Activated naive CD8-positive, alpha-beta T cell (primary cell): Measurements from ENCODE around the gene IFI44L.

ENCODE experiments used
- H3K27ac Mint-ChIP-seq: one replicate; pipeline ENCODE4 v1.8.0; 2021; ENCODE audit warnings: mixed read lengths
- H3K27me3 Mint-ChIP-seq: one replicate; pipeline ENCODE4 v1.8.0; 2021; ENCODE audit warnings: mixed read lengths
- H3K36me3 Mint-ChIP-seq: one replicate; pipeline ENCODE4 v1.8.0; 2021; ENCODE audit warnings: mixed read lengths
- H3K4me1 Mint-ChIP-seq: one replicate; pipeline ENCODE4 v1.8.0; 2021; ENCODE audit warnings: low read depth, mixed read lengths
- H3K4me3 Mint-ChIP-seq: one replicate; pipeline ENCODE4 v1.8.0; 2021; ENCODE audit warnings: mild to moderate bottlenecking, mixed read lengths
- H3K9me3 Mint-ChIP-seq: one replicate; pipeline ENCODE4 v1.8.0; 2021; ENCODE audit warnings: low read depth, mixed read lengths

IFI44L gene

GRCh38 chr1:78663923-78664322 lies 43.7 kb downstream of the IFI44L start:
- H3K36me3 Mint-ChIP-seq, result peaks cover 21% of the 10 kb centered on the region
- H3K27ac Mint-ChIP-seq, result no peak overlapping the region
- no peaks in the 10 kb centered on the region for H3K9me3 Mint-ChIP-seq
- no peaks in the 10 kb centered on the region for H3K4me1 Mint-ChIP-seq
- H3K4me3 Mint-ChIP-seq, result no peak overlapping the region
- no peaks in the 10 kb centered on the region for H3K27me3 Mint-ChIP-seq

DNA sequence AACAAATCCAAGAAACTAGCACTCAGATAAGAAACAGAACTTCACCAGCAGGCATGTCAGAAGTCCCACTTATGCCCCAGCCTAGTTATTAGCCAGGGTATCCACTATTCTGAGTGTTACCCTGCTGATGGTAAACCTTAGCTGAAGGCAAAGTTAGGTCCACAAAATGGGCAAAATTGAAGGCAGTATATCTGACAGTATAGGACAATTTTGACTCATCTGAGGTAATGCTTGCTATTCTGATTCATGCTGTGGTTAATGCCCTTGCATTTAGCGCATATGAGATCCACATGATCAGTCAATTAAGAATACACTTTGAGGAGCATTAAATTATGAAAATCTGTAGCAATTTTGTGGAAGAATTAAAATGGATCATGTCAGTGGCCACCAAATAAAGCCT lies 44.5 kb downstream of the IFI44L start:
- Mint-ChIP-seq H3K9me3 (no peaks in the 10 kb centered on the region), H3K27ac (no peak overlapping the region), H3K36me3 (peaks cover 15% of the 10 kb centered on the region), H3K4me3 (no peak overlapping the region), H3K4me1 (no peaks in the 10 kb centered on the region), H3K27me3 (no peaks in the 10 kb centered on the region)

DNA sequence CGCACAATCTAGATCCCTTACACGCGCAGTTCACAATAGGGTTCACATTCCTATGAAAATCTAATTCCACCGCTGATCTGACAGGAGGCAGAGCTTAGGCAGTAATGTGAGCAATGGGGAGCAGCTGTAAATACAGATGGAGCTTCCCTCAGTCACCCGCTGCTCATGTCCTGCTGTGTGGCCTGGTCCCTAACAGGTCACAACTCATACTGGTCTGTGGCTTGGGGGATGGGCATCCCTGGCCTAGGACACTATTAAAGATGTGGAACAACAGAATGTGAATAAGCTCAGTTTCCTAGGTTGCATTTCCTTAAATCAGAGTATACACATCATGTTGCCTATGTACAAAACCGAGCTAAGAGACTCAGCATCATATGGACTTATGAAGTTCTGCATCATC lies 45.6 kb downstream of the IFI44L start:
- H3K9me3 Mint-ChIP-seq, result no peaks in the 10 kb centered on the region
- no peak overlapping the region for H3K27ac Mint-ChIP-seq
- no peaks in the 10 kb centered on the region for H3K27me3 Mint-ChIP-seq
- H3K4me1 Mint-ChIP-seq, result no peaks in the 10 kb centered on the region
- H3K4me3 Mint-ChIP-seq, result no peak overlapping the region
- peaks cover 13% of the 10 kb centered on the region for H3K36me3 Mint-ChIP-seq

- no peak overlapping the region for H3K27ac Mint-ChIP-seq
- no peaks in the 10 kb centered on the region for H3K9me3 Mint-ChIP-seq
- H3K4me1 Mint-ChIP-seq, result peaks cover 8% of the 10 kb centered on the region
- no peaks in the 10 kb centered on the region for H3K27me3 Mint-ChIP-seq
- no peak overlapping the region for H3K4me3 Mint-ChIP-seq
- H3K36me3 Mint-ChIP-seq, result peaks cover 6% of the 10 kb centered on the region
Measured at GRCh38 chr1:78667939-78668338, 47.7 kb downstream of the IFI44L start.

DNA sequence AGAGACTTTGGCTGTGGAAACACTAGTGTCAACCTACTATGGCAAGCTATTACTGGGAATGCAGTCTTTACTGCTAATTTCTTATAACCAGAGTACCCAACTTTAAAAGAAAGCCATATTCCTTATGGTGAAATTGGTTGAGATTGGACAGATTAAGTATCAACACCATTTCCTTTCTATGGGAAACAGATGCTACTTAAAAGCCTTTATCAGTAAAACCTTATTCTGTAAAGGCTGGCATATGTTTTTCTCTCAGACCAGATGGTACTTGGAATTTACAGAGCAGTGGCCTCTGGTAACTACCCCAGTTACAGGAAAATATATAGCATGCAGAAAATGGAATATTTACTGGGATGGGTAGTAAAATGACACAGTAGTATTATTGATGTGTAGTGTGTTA lies 48.2 kb downstream of the IFI44L start:
- Mint-ChIP-seq H3K36me3 (peaks cover 2% of the 10 kb centered on the region), H3K4me3 (no peak overlapping the region), H3K27ac (no peak overlapping the region), H3K27me3 (no peaks in the 10 kb centered on the region), H3K4me1 (peaks cover 8% of the 10 kb centered on the region), H3K9me3 (no peaks in the 10 kb centered on the region)

GRCh38 chr1:78672428-78672827 lies 52.2 kb downstream of the IFI44L start:
- H3K4me1 Mint-ChIP-seq, result peaks cover 8% of the 10 kb centered on the region
- no peaks in the 10 kb centered on the region for H3K36me3 Mint-ChIP-seq
- H3K9me3 Mint-ChIP-seq, result no peaks in the 10 kb centered on the region
- no peak overlapping the region for H3K4me3 Mint-ChIP-seq
- no peaks in the 10 kb centered on the region for H3K27me3 Mint-ChIP-seq
- H3K27ac Mint-ChIP-seq, result no peak overlapping the region

- Mint-ChIP-seq H3K4me3 (no peak overlapping the region), H3K4me1 (peaks cover 8% of the 10 kb centered on the region), H3K9me3 (no peaks in the 10 kb centered on the region), H3K36me3 (no peaks in the 10 kb centered on the region), H3K27me3 (no peaks in the 10 kb centered on the region), H3K27ac (no peak overlapping the region)
Measured at GRCh38 chr1:78673120-78673519, 52.9 kb downstream of the IFI44L start.

DNA sequence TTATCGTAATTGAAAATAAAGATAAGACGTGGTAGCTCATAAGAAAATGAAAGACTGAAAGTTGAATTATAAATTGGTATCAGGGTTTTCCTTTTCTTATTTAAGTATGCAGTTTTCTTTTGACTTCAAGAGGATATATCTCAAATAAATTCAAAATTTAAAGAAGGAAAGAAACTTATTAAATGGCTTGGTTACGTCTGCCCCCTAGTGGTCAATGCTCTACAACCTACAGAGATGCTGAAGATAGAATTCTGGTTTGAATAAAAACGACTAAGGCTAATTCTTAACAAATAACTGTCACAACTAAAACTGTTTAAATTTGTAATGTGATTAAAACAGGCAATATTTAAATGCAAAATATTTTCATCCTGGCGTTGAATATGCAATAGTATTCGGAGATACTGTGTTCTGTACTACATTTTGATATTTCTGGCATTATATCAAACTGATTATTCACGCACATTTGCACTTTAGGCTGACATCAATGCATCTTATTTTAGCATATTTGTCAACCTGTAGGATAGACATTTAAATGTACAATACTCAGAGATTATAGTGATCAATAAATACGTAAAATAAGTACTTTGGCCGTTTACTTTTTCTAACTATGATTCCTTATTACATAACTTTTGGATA lies 56.2 kb downstream of the IFI44L start:
- peaks cover 6% of the 10 kb centered on the region for H3K4me1 Mint-ChIP-seq
- no peaks in the 10 kb centered on the region for H3K36me3 Mint-ChIP-seq
- no peak overlapping the region for H3K4me3 Mint-ChIP-seq
- H3K27ac Mint-ChIP-seq, result no peak overlapping the region
- no peaks in the 10 kb centered on the region for H3K9me3 Mint-ChIP-seq
- peaks cover 6% of the 10 kb centered on the region for H3K27me3 Mint-ChIP-seq

DNA sequence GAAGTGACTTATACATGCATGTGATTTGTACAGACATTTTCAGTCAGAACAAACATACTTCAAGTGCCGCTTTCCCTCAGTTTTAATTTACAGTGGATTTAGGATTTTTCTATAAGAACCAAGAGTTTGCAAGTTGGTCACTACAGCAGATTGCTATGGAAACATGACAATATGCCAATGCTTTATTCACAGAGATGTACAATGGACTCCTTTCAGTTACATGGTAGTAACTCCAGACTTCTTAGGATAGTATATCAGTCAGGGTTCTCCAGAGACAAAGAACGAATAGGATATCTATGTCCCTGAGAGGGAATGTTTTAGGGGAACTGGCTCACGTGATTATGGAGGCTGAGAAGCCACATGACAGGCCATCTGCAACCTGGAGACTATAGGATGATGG lies 56.7 kb downstream of the IFI44L start:
- Mint-ChIP-seq H3K4me1 (peaks cover under 1% of the 10 kb centered on the region), H3K36me3 (no peaks in the 10 kb centered on the region), H3K27me3 (peaks cover 6% of the 10 kb centered on the region), H3K9me3 (no peaks in the 10 kb centered on the region), H3K4me3 (no peak overlapping the region), H3K27ac (no peak overlapping the region)

DNA sequence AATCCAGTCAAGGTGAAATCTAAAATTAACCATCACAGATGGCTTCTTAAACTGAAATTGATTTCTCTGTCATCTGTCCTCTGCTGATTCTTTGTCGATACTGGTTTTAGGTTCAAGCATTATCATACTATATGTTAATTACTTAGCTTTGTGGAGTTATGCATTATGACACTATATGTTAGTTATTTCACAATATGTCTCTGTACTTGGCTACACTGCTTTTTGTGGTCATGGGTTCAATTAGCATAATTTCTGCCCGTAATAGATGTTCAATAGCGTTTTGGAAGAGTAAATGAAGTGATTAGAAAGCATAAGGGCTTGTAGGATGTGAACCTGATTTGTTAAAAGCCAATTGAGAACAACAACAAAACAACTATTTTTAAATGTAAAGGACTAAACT lies 57.5 kb downstream of the IFI44L start:
- no peaks in the 10 kb centered on the region for H3K4me1 Mint-ChIP-seq
- H3K27me3 Mint-ChIP-seq, result peaks cover 10% of the 10 kb centered on the region
- H3K4me3 Mint-ChIP-seq, result no peak overlapping the region
- no peak overlapping the region for H3K27ac Mint-ChIP-seq
- H3K9me3 Mint-ChIP-seq, result no peaks in the 10 kb centered on the region
- H3K36me3 Mint-ChIP-seq, result no peaks in the 10 kb centered on the region

DNA sequence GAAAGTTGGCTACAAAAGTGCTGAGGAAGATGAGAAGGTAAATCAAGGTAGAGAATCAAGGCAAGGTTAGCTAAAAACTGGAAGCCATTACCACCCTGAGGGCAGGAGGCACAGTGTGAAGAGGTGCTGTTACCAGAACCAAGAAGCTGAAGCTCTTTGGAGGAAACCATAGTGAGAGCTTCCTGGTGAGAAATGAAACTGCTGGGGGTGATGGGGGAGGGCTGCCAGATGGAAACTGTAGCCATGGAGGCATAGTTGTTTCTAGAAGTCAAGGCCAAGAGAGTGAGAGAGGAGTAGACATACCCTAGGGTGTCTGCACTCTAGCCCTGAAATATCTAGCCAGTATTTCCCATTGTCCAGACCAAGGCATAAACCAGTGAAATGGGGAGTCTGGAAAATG lies 58.1 kb downstream of the IFI44L start:
- Mint-ChIP-seq H3K27me3 (peaks cover 10% of the 10 kb centered on the region), H3K4me3 (no peak overlapping the region), H3K36me3 (no peaks in the 10 kb centered on the region), H3K27ac (no peak overlapping the region), H3K4me1 (no peaks in the 10 kb centered on the region), H3K9me3 (no peaks in the 10 kb centered on the region)

DNA sequence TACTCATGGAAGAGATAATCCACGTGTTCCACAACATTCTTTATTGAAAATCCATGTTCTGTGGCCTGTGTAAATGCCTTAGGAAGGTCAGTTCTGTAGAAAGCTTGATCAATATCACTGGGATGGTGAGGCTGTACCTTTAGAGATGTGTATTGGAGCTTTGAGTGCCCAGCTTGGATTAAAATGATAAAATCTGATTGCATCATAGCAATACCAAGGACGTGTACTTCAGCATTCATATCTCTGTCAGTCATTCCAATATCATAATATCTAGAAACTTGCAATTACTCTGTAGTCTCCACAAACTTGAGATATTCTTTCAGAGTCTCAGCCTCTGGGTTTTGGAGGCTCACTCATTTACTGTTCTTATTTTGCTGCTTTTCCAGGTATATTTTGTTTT lies 61.0 kb downstream of the IFI44L start:
- no peak overlapping the region for H3K4me3 Mint-ChIP-seq
- no peaks in the 10 kb centered on the region for H3K4me1 Mint-ChIP-seq
- no peak overlapping the region for H3K27ac Mint-ChIP-seq
- no peaks in the 10 kb centered on the region for H3K9me3 Mint-ChIP-seq
- H3K27me3 Mint-ChIP-seq, result peaks cover 11% of the 10 kb centered on the region
- H3K36me3 Mint-ChIP-seq, result no peaks in the 10 kb centered on the region

- Mint-ChIP-seq H3K9me3 (no peaks in the 10 kb centered on the region), H3K27me3 (peaks cover 11% of the 10 kb centered on the region), H3K27ac (no peak overlapping the region), H3K4me1 (no peaks in the 10 kb centered on the region), H3K36me3 (no peaks in the 10 kb centered on the region), H3K4me3 (no peak overlapping the region)
Measured at GRCh38 chr1:78682496-78682895, 62.2 kb downstream of the IFI44L start.

GRCh38 chr1:78683079-78683478 lies 62.8 kb downstream of the IFI44L start:
- H3K4me3 Mint-ChIP-seq, result no peak overlapping the region
- H3K4me1 Mint-ChIP-seq, result no peaks in the 10 kb centered on the region
- H3K36me3 Mint-ChIP-seq, result no peaks in the 10 kb centered on the region
- H3K27me3 Mint-ChIP-seq, result peaks cover 11% of the 10 kb centered on the region
- no peak overlapping the region for H3K27ac Mint-ChIP-seq
- H3K9me3 Mint-ChIP-seq, result no peaks in the 10 kb centered on the region

DNA sequence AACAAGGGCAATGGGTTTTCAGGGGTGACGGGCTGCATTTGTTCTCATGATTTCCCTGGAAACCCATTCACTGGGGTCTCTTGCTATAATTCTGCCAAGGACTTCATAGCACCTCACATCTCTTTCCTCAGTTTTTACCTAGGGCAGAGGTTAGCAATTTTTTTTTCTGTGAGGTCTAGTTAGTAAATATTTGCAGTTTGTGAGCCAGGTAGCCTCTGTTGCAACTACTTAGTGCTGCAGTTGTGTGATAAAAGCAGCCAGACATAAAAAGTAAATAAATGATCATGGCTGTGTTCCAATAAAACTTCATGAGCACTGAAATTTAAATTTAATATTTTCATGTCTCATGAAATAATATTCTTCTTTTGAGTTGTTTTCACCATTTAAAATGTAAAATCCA lies 67.1 kb downstream of the IFI44L start:
- H3K4me3 Mint-ChIP-seq, result no peak overlapping the region
- H3K27me3 Mint-ChIP-seq, result peaks cover 5% of the 10 kb centered on the region
- no peaks in the 10 kb centered on the region for H3K36me3 Mint-ChIP-seq
- no peaks in the 10 kb centered on the region for H3K4me1 Mint-ChIP-seq
- no peaks in the 10 kb centered on the region for H3K9me3 Mint-ChIP-seq
- H3K27ac Mint-ChIP-seq, result no peak overlapping the region

- Mint-ChIP-seq H3K36me3 (no peaks in the 10 kb centered on the region), H3K4me3 (no peak overlapping the region), H3K27me3 (peaks cover 4% of the 10 kb centered on the region), H3K27ac (no peak overlapping the region), H3K9me3 (no peaks in the 10 kb centered on the region), H3K4me1 (no peaks in the 10 kb centered on the region)
Measured at GRCh38 chr1:78687914-78688313, 67.7 kb downstream of the IFI44L start.
